ENCODE results near the gene LIMD2.

LIMD2 gene

GRCh38 chr17:63682981-63683380 is 16.9 kb downstream of the LIMD2 start:
- TF ChIP-seq CTCF (IDR thresholded peaks at IDR 0.05; ENCODE audit: low read length, missing control alignments): no peak
- no peak for DNase-seq (ENCODE audit: low read depth)
- no peak overlapping the region for H3K4me3 ChIP-seq (replicated peaks; ENCODE audit: low read depth, low read length)

- no peak for TF ChIP-seq CTCF (IDR thresholded peaks at IDR 0.05; ENCODE audit: low read length, missing control alignments)
- H3K4me3 ChIP-seq (replicated peaks; ENCODE audit: low read depth, low read length): no peak overlapping the region
- no peak for DNase-seq (ENCODE audit: low read depth)
These were observed 17.5 kb downstream of the LIMD2 start for GRCh38 chr17:63682441-63682840.

GRCh38 chr17:63681530-63681929 is 18.4 kb downstream of the LIMD2 start:
- no peak for DNase-seq (ENCODE audit: low read depth)
- TF ChIP-seq CTCF (IDR thresholded peaks at IDR 0.05; ENCODE audit: low read length, missing control alignments): no peak

GRCh38 chr17:63680700-63681099 is 19.2 kb downstream of the LIMD2 start:
- H3K4me3 ChIP-seq (replicated peaks; ENCODE audit: low read depth, low read length): no peak overlapping the region
- TF ChIP-seq CTCF (IDR thresholded peaks at IDR 0.05; ENCODE audit: low read length, missing control alignments): no peak

More at GRCh38 chr17:63681530-63681929, 18.4 kb downstream of the LIMD2 start:
- H3K4me3 ChIP-seq (replicated peaks; ENCODE audit: low read depth, low read length): no peak overlapping the region

GRCh38 chr17:63679214-63679613 is 20.7 kb downstream of the LIMD2 start:
- H3K4me3 ChIP-seq (replicated peaks; ENCODE audit: low read depth, low read length): no peak overlapping the region
- no peak for TF ChIP-seq CTCF (IDR thresholded peaks at IDR 0.05; ENCODE audit: low read length, missing control alignments)
- DNase-seq (ENCODE audit: low read depth): no peak

More at GRCh38 chr17:63680700-63681099, 19.2 kb downstream of the LIMD2 start:
- DNase-seq (ENCODE audit: low read depth): no peak

GRCh38 chr17:63676584-63676983 is 23.3 kb downstream of the LIMD2 start:
- no peak for DNase-seq (ENCODE audit: low read depth)
- TF ChIP-seq CTCF (IDR thresholded peaks at IDR 0.05; ENCODE audit: low read length, missing control alignments): no peak
- no peak overlapping the region for H3K4me3 ChIP-seq (replicated peaks; ENCODE audit: low read depth, low read length)
